ENCODE measurements around the gene EIF4EBP3.
"Not testable (repeated sequence)": the region's sequence is repeated elsewhere in the genome, so short reads cannot be mapped to it uniquely, and the experiment has no call there.

EIF4EBP3 gene

GRCh38 chr5:140579188-140579747 lies 31.8 kb downstream of the EIF4EBP3 start:
- DNase-seq: not testable (repeated sequence)

GRCh38 chr5:140587495-140587894 lies 40.0 kb downstream of the EIF4EBP3 start:
- DNase-seq: no peak

- no peak for DNase-seq
Observed at GRCh38 chr5:140588311-140589070, 41.0 kb downstream of the EIF4EBP3 start.

DNA sequence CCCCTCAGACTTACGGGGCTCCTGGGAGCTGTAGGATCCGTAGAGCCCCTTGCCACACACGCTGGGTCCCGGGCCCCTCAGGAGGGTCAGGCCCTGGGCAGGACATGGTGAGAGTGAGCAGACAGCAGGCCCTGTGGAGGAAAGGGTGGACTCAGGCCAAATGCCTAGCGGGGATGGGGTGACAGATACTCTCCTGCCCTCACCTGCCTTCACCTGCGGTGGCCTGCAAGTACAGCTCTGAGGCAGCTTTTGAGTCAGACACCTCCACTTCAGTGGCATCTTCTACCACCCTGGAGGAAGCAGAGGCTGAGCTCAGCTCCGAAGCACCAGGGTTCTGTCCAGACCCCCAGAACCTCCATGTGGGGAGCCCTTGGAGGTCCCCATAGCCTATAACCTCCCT lies 43.4 kb downstream of the EIF4EBP3 start:
- no peak for DNase-seq

DNA sequence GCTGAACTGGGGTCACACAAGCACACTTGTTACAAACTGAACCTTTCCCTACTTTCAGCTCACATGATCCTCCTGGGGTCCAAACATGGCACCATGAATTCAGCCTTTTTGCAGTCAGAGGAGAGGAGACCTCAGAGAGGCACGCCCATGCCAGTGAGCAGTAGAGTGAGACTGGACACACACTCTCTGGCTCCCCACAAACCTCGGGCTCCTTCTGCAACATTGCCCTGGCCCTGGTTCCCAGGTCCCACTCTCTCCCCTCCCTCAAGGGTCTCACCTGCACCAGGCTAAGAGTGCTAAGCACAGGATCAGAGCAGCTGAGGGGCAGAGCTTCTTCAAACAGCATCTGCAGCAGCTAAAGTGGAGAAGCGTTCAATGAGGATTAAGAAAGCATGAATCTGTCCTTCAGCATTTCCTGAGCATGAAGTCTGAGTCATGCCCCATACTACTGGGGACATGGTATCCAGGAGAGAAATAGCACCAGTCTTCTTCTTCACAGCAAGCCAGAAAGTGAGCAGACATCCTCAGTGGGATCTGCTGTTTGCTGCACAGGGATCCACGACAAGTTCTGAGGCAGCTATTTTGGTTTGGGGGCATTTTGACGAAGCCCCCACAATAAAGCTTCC lies 44.4 kb downstream of the EIF4EBP3 start:
- DNase-seq: peak; percentile 86

DNA sequence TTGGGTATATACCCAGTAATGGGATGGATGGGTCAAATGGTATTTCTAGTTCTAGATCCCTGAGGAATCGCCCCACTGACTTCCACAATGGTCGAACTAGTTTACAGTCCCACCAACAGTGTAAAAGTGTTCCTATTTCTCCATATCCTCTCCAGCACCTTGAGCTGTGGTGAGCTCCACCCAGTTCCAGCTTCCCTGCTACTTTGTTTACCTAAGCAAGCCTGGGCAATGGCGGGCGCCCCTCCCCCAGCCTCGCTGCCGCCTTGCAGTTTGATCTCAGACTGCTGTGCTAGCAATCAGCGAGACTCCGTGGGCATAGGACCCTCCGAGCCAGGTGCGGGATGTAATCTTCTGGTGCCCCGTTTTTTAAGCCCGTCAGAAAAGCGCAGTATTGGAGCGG lies 45.6 kb downstream of the EIF4EBP3 start:
- DNase-seq: not testable (repeated sequence)

GRCh38 chr5:140594169-140594568 lies 46.7 kb downstream of the EIF4EBP3 start:
- no peak for DNase-seq

GRCh38 chr5:140595538-140596300 lies 48.3 kb downstream of the EIF4EBP3 start:
- peak; percentile 94 for DNase-seq

- DNase-seq: no peak
Observed at GRCh38 chr5:140596321-140596741, 48.9 kb downstream of the EIF4EBP3 start.

GRCh38 chr5:140598836-140599235 lies 51.4 kb downstream of the EIF4EBP3 start:
- DNase-seq: no peak
